IgD-negative memory B cell (primary cell): Measurements from ENCODE around the gene ZNF124. TPM values are rescaled to one million over a fixed set of nuclear protein-coding genes. Genes with fewer than 3 reads are reported as not detected.

Experiments
- H3K27ac Mint-ChIP-seq, 3 donors: one replicate each; pipeline ENCODE4 v1.8.0; 2020 to 2022; ENCODE audit warnings: mild to moderate bottlenecking in 3 of 3, mixed read lengths in 3 of 3, moderate library complexity in 1 of 3
- H3K27me3 Mint-ChIP-seq: one replicate; pipeline ENCODE4 v1.8.0; 2021; ENCODE audit warnings: mixed read lengths
- H3K36me3 Mint-ChIP-seq: one replicate; pipeline ENCODE4 v1.8.0; 2020; ENCODE audit warnings: mild to moderate bottlenecking, mixed read lengths
- H3K4me1 Mint-ChIP-seq, 3 donors: one replicate each; pipeline ENCODE4 v1.8.0; 2020 to 2022; ENCODE audit warnings: mixed read lengths in 3 of 3, mild to moderate bottlenecking in 1 of 3
- H3K4me3 Mint-ChIP-seq, 4 donors: one replicate each; pipeline ENCODE4 v1.8.0; 2020 to 2022; ENCODE audit warnings: mild to moderate bottlenecking in 4 of 4, mixed read lengths in 4 of 4, moderate library complexity in 3 of 4
- H3K9me3 Mint-ChIP-seq, 3 donors: one replicate each; pipeline ENCODE4 v1.8.0; 2020 to 2021; ENCODE audit warnings: mixed read lengths in 3 of 3, mild to moderate bottlenecking in 1 of 3
- polyA plus RNA-seq: library from polyadenylated mRNA; unstranded; fragments of 300-500 nt; fragmentation: Illumina TruSeq; gene quantifications from one replicate; pipeline ENCODE4 v1.2.3, GENCODE V29; 2021

Gene ZNF124
- polyA plus RNA-seq, 1 donor from 2014 or later, result 4.2 TPM

GRCh38 chr1:247113094-247113497 lies 58.7 kb downstream of the ZNF124 start:
- peaks cover 0 to 6% (median 0%) of the 10 kb centered on the region in 3 donors for H3K9me3 Mint-ChIP-seq
- H3K4me1 Mint-ChIP-seq, result peaks cover 0 to 5% (median 4%) of the 10 kb centered on the region in 3 donors
- H3K4me3 Mint-ChIP-seq, result peak overlapping the region in 2 of 4 donors; percentile 68 to 70
- peaks cover 35% of the 10 kb centered on the region for H3K27me3 Mint-ChIP-seq
- peaks cover 4% of the 10 kb centered on the region for H3K36me3 Mint-ChIP-seq
- H3K27ac Mint-ChIP-seq, result no peak overlapping the region

- Mint-ChIP-seq H3K4me1 (peaks cover 0 to 7% (median 4%) of the 10 kb centered on the region in 3 donors), H3K27ac (peak overlapping the region in 1 of 3 donors; percentile 57), H3K36me3 (peaks cover 5% of the 10 kb centered on the region), H3K9me3 (peaks cover 0 to 6% (median 0%) of the 10 kb centered on the region in 3 donors), H3K4me3 (peak overlapping the region in 3 of 4 donors; percentile 59 to 70 (median 68)), H3K27me3 (peaks cover 40% of the 10 kb centered on the region)
Measured at GRCh38 chr1:247112479-247112781, 59.4 kb downstream of the ZNF124 start.

DNA sequence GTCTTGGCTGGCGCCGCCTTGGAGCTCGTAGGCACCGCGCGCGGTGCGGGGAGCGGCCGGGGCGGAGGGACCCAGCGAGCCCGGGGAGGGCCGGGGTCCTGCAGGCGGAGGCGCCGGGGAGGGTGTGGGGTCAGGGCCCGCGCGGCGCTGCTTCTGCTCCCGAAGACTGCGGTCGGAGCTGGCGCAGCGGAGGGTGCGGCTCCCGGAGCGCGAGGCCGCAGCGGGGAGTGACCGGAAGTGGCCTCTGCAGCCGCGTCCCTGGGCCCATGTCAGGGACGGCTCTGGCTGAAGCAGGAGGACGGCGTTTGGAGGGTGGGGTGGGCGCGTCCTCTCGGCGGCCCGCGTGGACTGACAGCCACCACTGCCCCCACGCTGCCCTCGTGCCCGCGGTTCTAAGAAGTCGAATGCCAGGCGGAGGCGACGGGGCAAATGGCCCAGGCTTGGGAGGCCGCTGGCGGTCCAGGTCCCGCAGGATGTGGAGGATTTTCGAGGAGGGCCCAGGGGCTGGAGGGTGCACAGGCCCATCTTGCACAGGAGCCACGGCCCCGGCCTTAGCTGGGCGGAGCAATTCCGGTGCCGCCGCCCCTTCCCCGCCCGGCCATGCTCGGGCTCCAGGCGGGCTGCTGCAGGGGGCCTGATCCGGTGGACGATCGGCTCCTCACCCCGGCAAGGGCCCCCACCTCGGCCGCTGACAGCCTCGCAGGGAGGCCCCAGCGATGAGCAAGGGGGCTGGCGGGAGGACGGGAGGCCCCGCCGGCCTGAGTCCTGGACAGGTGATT lies 59.9 kb downstream of the ZNF124 start:
- H3K27me3 Mint-ChIP-seq, result peaks cover 40% of the 10 kb centered on the region
- no peak overlapping the region for H3K27ac Mint-ChIP-seq
- peaks cover 0 to 11% (median 4%) of the 10 kb centered on the region in 3 donors for H3K4me1 Mint-ChIP-seq
- peaks cover 5% of the 10 kb centered on the region for H3K36me3 Mint-ChIP-seq
- H3K9me3 Mint-ChIP-seq, result peaks cover 0 to 6% (median 0%) of the 10 kb centered on the region in 3 donors
- H3K4me3 Mint-ChIP-seq, result peak overlapping the region in 2 of 4 donors; percentile 60 to 70

- Mint-ChIP-seq H3K36me3 (peaks cover 5% of the 10 kb centered on the region), H3K4me3 (peak overlapping the region; percentile 58 to 84 (median 79)), H3K4me1 (peaks cover 0 to 11% (median 4%) of the 10 kb centered on the region in 3 donors), H3K27ac (no peak overlapping the region), H3K27me3 (peaks cover 40% of the 10 kb centered on the region), H3K9me3 (peaks cover 0 to 6% (median 0%) of the 10 kb centered on the region in 3 donors)
Measured at GRCh38 chr1:247111259-247111699, 60.5 kb downstream of the ZNF124 start.

- peaks cover 40% of the 10 kb centered on the region for H3K27me3 Mint-ChIP-seq
- H3K36me3 Mint-ChIP-seq, result peaks cover 5% of the 10 kb centered on the region
- peaks cover 0 to 6% (median 0%) of the 10 kb centered on the region in 3 donors for H3K9me3 Mint-ChIP-seq
- H3K27ac Mint-ChIP-seq, result peak overlapping the region in 1 of 3 donors; percentile 3
- H3K4me1 Mint-ChIP-seq, result peaks cover 0 to 11% (median 4%) of the 10 kb centered on the region in 3 donors
- H3K4me3 Mint-ChIP-seq, result peak overlapping the region; percentile 58 to 84 (median 79)
Measured at GRCh38 chr1:247110627-247111258, 61.1 kb downstream of the ZNF124 start.

GRCh38 chr1:247107694-247108093 lies 64.1 kb downstream of the ZNF124 start:
- peak overlapping the region in 1 of 3 donors; percentile 51 for H3K27ac Mint-ChIP-seq
- H3K27me3 Mint-ChIP-seq, result peaks cover 32% of the 10 kb centered on the region
- H3K36me3 Mint-ChIP-seq, result peaks cover 8% of the 10 kb centered on the region
- peak overlapping the region in 1 of 4 donors; percentile 55 for H3K4me3 Mint-ChIP-seq
- H3K4me1 Mint-ChIP-seq, result peaks cover 3 to 16% (median 11%) of the 10 kb centered on the region in 3 donors
- peaks cover 0 to 7% (median 0%) of the 10 kb centered on the region in 3 donors for H3K9me3 Mint-ChIP-seq

DNA sequence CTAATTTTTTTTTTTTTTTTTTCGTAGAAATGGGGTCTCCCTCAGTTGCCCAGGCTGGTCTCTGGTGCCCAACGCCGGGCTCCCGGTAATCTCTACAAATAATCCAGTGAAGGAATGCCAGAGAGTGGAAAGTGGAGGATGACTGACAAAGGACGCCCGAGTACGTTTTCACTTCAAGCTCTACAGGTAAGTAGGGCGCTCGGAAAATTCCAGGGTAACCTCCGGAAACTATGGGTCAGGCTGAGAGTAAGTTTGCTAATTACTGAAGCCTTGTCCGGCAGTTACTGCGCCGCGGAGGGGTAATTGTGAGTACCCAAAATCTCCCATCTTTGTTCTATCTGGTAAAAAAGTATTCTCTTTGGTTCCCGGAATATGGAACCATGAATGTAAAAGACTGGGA lies 65.9 kb downstream of the ZNF124 start:
- H3K9me3 Mint-ChIP-seq, result peaks cover 3 to 12% (median 11%) of the 10 kb centered on the region in 3 donors
- H3K4me1 Mint-ChIP-seq, result peaks cover 3 to 16% (median 13%) of the 10 kb centered on the region in 3 donors
- H3K36me3 Mint-ChIP-seq, result peaks cover 17% of the 10 kb centered on the region
- peak overlapping the region in 1 of 4 donors; percentile 61 for H3K4me3 Mint-ChIP-seq
- peak overlapping the region in 1 of 3 donors; percentile 78 for H3K27ac Mint-ChIP-seq
- peaks cover 28% of the 10 kb centered on the region for H3K27me3 Mint-ChIP-seq

Other genes with a start within 250 kb of the ZNF124 start
- gene AHCTF1, start 240.1 kb downstream of the ZNF124 start, polyA plus RNA-seq, result 16.0 TPM
- 0.36 TPM for gene ZNF695, start 164.0 kb downstream of the ZNF124 start, polyA plus RNA-seq
- 3.3 TPM for gene ZNF670, start 93.2 kb downstream of the ZNF124 start, polyA plus RNA-seq
- gene ZNF669, start 67.7 kb downstream of the ZNF124 start, polyA plus RNA-seq, result 26.5 TPM
- not detected for gene VN1R5, start 84.1 kb upstream of the ZNF124 start, polyA plus RNA-seq
- 7.9 TPM for gene ZNF496, start 159.8 kb upstream of the ZNF124 start, polyA plus RNA-seq
- gene NLRP3, start 244.2 kb upstream of the ZNF124 start, polyA plus RNA-seq, result 0.08 TPM